HepG2 (cell line): ENCODE data around the gene ATP6V1C2. TPM values are rescaled to one million over a fixed set of nuclear protein-coding genes. Genes with fewer than 3 reads are reported as not detected.
A peak's percentile ranks its signal among the peaks of the same experiment; 100 is the strongest.

Experiments
- ATF6 ChIP-seq: sonication (generic); formaldehyde crosslinking; conservative IDR thresholded peaks from 2 replicates; pipeline ENCODE4 v1.4.0; 2020; ENCODE audit warnings: missing genetic modification reagents
- GTF3A ChIP-seq: sonication (generic); formaldehyde crosslinking; conservative IDR thresholded peaks from 2 replicates; pipeline ENCODE4 v1.4.0; 2020; ENCODE audit warnings: mild to moderate bottlenecking, missing genetic modification reagents
- KDM1A ChIP-seq: IDR thresholded peaks from 2 replicates; pipeline ENCODE4 v1.6.1; 2016; ENCODE audit warnings: missing compliant biosample characterization
- PHF20 ChIP-seq: sonication (generic); formaldehyde crosslinking; IDR thresholded peaks from 2 replicates; pipeline ENCODE4 v1.5.0; 2020; ENCODE audit warnings: mild to moderate bottlenecking, missing genetic modification reagents
- PHF8 ChIP-seq: sonication (generic); formaldehyde crosslinking; IDR thresholded peaks from 2 replicates; pipeline ENCODE4 v1.5.0; 2020; ENCODE audit warnings: missing genetic modification reagents
- PITX1 ChIP-seq: sonication (generic); formaldehyde crosslinking; IDR thresholded peaks from 2 replicates; pipeline ENCODE4 v1.5.1; 2020; ENCODE audit warnings: mild to moderate bottlenecking, missing genetic modification reagents
- ZBTB3 ChIP-seq: sonication (generic); formaldehyde crosslinking; IDR thresholded peaks from 2 replicates; pipeline ENCODE4 v1.4.0; 2020; ENCODE audit warnings: low read depth, mild to moderate bottlenecking, moderate library complexity, missing genetic modification reagents, borderline replicate concordance
- ZBTB42 ChIP-seq: sonication (generic); formaldehyde crosslinking; IDR thresholded peaks from 2 replicates; pipeline ENCODE4 v1.5.0; 2020; ENCODE audit warnings: mild to moderate bottlenecking, missing genetic modification reagents
- ZNF138 ChIP-seq: sonication (generic); formaldehyde crosslinking; IDR thresholded peaks from 2 replicates; pipeline ENCODE4 v1.5.0; 2020; ENCODE audit warnings: mild to moderate bottlenecking, low read depth, missing genetic modification reagents
- ZNF343 ChIP-seq: sonication (generic); formaldehyde crosslinking; IDR thresholded peaks from 2 replicates; pipeline ENCODE4 v1.4.0; 2020; ENCODE audit warnings: mild to moderate bottlenecking, missing genetic modification reagents
- ZNF530 ChIP-seq: sonication (generic); formaldehyde crosslinking; IDR thresholded peaks from 2 replicates; pipeline ENCODE4 v1.5.0; 2020; ENCODE audit warnings: low read depth, mild to moderate bottlenecking, missing genetic modification reagents
- ZNF549 ChIP-seq: sonication (generic); formaldehyde crosslinking; IDR thresholded peaks from 2 replicates; pipeline ENCODE4 v1.5.0; 2020; ENCODE audit warnings: missing genetic modification reagents
- polyA plus RNA-seq, 8 experiments: library from polyadenylated mRNA; depleted of rRNA in 3 of 8; stranded (reverse) in 7 of 8; unstranded in 1 of 8; fragments of >200 nt; fragmentation: Illumina TruSeq in 4 of 8; extraction: Trizol in 4 of 8; gene quantifications; 2 replicates each; pipeline versions ENCODE4 v1.2.1 to v1.2.3, GENCODE V29; 2011 to 2016; ENCODE audit warnings: low read depth in 4 of 8, missing spikeins in 1 of 8, mixed read lengths in 1 of 8; ENCODE audit not compliant: insufficient read depth in 1 of 8
- total RNA-seq, 5 experiments: library from RNA; depleted of rRNA; stranded (reverse); fragments of >200 nt; fragmentation: Illumina TruSeq; extraction: Trizol; gene quantifications; 2 replicates each; pipeline ENCODE4 v1.2.3, GENCODE V29; 2016; ENCODE audit warnings: low read depth in 1 of 5
- TF ChIP-seq, protein P1 (sequence below): sonication (generic); formaldehyde crosslinking; IDR thresholded peaks from 2 replicates; pipeline ENCODE4 v1.5.0; 2020; ENCODE audit warnings: mild to moderate bottlenecking, missing genetic modification reagents, borderline replicate concordance
- TF ChIP-seq, protein P2 (sequence below): sonication (generic); formaldehyde crosslinking; IDR thresholded peaks from 2 replicates; pipeline ENCODE4 v1.4.0; 2020; ENCODE audit warnings: missing genetic modification reagents, borderline replicate concordance
- TF ChIP-seq, protein P3 (sequence below), 2 experiments: IDR thresholded peaks; 2 replicates each; pipeline ENCODE4 v1.6.1; 2011 to 2012; ENCODE audit warnings: low read length in 2 of 2, borderline replicate concordance in 1 of 2, low read depth in 1 of 2, mild to moderate bottlenecking in 1 of 2, moderate library complexity in 1 of 2
- TF ChIP-seq, protein P4 (sequence below): sonication (generic); formaldehyde crosslinking; IDR thresholded peaks from 2 replicates; pipeline ENCODE4 v1.8.0; 2022; ENCODE audit warnings: mild to moderate bottlenecking, missing genetic modification reagents, moderate library complexity

ATP6V1C2 gene
- total and polyA plus RNA-seq, 2 of the 13 experiments (the other 11 are each of a cell fraction or from before 2014, with no cell fraction given) = 0.04 to 0.29 TPM

GRCh38 chr2:10814571-10815331 is 93.3 kb downstream of the ATP6V1C2 start (continued):
- TF ChIP-seq, protein P1, sequence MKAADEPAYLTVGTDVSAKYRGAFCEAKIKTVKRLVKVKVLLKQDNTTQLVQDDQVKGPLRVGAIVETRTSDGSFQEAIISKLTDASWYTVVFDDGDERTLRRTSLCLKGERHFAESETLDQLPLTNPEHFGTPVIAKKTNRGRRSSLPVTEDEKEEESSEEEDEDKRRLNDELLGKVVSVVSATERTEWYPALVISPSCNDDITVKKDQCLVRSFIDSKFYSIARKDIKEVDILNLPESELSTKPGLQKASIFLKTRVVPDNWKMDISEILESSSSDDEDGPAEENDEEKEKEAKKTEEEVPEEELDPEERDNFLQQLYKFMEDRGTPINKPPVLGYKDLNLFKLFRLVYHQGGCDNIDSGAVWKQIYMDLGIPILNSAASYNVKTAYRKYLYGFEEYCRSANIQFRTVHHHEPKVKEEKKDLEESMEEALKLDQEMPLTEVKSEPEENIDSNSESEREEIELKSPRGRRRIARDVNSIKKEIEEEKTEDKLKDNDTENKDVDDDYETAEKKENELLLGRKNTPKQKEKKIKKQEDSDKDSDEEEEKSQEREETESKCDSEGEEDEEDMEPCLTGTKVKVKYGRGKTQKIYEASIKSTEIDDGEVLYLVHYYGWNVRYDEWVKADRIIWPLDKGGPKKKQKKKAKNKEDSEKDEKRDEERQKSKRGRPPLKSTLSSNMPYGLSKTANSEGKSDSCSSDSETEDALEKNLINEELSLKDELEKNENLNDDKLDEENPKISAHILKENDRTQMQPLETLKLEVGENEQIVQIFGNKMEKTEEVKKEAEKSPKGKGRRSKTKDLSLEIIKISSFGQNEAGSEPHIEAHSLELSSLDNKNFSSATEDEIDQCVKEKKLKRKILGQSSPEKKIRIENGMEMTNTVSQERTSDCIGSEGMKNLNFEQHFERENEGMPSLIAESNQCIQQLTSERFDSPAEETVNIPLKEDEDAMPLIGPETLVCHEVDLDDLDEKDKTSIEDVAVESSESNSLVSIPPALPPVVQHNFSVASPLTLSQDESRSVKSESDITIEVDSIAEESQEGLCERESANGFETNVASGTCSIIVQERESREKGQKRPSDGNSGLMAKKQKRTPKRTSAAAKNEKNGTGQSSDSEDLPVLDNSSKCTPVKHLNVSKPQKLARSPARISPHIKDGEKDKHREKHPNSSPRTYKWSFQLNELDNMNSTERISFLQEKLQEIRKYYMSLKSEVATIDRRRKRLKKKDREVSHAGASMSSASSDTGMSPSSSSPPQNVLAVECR = no peak
- TF ChIP-seq, protein P2, sequence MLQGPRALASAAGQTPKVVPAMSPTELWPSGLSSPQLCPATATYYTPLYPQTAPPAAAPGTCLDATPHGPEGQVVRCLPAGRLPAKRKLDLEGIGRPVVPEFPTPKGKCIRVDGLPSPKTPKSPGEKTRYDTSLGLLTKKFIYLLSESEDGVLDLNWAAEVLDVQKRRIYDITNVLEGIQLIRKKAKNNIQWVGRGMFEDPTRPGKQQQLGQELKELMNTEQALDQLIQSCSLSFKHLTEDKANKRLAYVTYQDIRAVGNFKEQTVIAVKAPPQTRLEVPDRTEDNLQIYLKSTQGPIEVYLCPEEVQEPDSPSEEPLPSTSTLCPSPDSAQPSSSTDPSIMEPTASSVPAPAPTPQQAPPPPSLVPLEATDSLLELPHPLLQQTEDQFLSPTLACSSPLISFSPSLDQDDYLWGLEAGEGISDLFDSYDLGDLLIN (CRISPR knock-in tag) = no peak
- no peak for TF ChIP-seq ATF6 (CRISPR knock-in tag)
- TF ChIP-seq, protein P3, sequence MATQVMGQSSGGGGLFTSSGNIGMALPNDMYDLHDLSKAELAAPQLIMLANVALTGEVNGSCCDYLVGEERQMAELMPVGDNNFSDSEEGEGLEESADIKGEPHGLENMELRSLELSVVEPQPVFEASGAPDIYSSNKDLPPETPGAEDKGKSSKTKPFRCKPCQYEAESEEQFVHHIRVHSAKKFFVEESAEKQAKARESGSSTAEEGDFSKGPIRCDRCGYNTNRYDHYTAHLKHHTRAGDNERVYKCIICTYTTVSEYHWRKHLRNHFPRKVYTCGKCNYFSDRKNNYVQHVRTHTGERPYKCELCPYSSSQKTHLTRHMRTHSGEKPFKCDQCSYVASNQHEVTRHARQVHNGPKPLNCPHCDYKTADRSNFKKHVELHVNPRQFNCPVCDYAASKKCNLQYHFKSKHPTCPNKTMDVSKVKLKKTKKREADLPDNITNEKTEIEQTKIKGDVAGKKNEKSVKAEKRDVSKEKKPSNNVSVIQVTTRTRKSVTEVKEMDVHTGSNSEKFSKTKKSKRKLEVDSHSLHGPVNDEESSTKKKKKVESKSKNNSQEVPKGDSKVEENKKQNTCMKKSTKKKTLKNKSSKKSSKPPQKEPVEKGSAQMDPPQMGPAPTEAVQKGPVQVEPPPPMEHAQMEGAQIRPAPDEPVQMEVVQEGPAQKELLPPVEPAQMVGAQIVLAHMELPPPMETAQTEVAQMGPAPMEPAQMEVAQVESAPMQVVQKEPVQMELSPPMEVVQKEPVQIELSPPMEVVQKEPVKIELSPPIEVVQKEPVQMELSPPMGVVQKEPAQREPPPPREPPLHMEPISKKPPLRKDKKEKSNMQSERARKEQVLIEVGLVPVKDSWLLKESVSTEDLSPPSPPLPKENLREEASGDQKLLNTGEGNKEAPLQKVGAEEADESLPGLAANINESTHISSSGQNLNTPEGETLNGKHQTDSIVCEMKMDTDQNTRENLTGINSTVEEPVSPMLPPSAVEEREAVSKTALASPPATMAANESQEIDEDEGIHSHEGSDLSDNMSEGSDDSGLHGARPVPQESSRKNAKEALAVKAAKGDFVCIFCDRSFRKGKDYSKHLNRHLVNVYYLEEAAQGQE (IDR thresholded peaks at IDR 0.05; ENCODE audit: borderline replicate concordance in 1 of 2, low read depth in 1 of 2, low read length in 2 of 2) = no peak
- no peak for TF ChIP-seq ZBTB42 (CRISPR knock-in tag)
- TF ChIP-seq ZNF530 (CRISPR knock-in tag) = no peak
- TF ChIP-seq ZNF549 = no peak
- TF ChIP-seq GTF3A (CRISPR knock-in tag) = no peak
- TF ChIP-seq, protein P4, sequence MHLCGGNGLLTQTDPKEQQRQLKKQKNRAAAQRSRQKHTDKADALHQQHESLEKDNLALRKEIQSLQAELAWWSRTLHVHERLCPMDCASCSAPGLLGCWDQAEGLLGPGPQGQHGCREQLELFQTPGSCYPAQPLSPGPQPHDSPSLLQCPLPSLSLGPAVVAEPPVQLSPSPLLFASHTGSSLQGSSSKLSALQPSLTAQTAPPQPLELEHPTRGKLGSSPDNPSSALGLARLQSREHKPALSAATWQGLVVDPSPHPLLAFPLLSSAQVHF (CRISPR knock-in tag) = no peak
- TF ChIP-seq KDM1A (CRISPR knock-in tag) = no peak
- no peak for TF ChIP-seq PHF20
- TF ChIP-seq ZNF138 = no peak
- TF ChIP-seq ZBTB3 (CRISPR knock-in tag) = no peak
- no peak for TF ChIP-seq ZNF343
- peak; percentile 11 for TF ChIP-seq PITX1 (CRISPR knock-in tag)
- peak; percentile 42; the same call in 1 of the 2 replicates for TF ChIP-seq PHF8 (CRISPR knock-in tag)
